Heart left ventricle (tissue), 13 donors: ENCODE results near the gene FOLR2.

Experiments
- POLR2A ChIP-seq, 2 donors: fragments of 450-650 bp; IDR thresholded peaks; one replicate each; pipeline ENCODE4 v1.6.1; 2017; ENCODE audit warnings: antibody characterized with exemption in 2 of 2, mild to moderate bottlenecking in 2 of 2, moderate library complexity in 2 of 2
- TF ChIP-seq, protein P1 (sequence below), 12 donors: fragments of 200-600 bp; sonication (generic) in 4 of 12; IDR thresholded peaks; one replicate each; pipeline versions ENCODE4 v1.5.0 to v1.8.0; 2018 to 2022; ENCODE audit warnings: antibody characterized with exemption in 12 of 12, mild to moderate bottlenecking in 5 of 12
- donor health status: ischemic (EF 13 %, LVEDD 7.1; RV severe dilation, severe dysfunction).
- donor health status: DM: no; HTN: yes; CAD: no.
- donor health status: DM: no; HTN: no; CAD: no.
- donor health status: ischemic (EF 25% LVEDD 6.9; RV normal size, moderate dysfunction).
- donor health status: ischemic (EF 25% LVEDD 5.7; RV mildly dilated, moderate dysfunction).
- donor health status: ischemic (EF 35%, LVEDD 5.7; RV mildly dilated, moderate dysfunction).
- donor health status: nonischemic (EF 11% LVEDD 7.7; RV severe dilation, severe dysfunction).
- donor health status: DM: yes; HTN: yes; CAD: no.
- donor health status: PGD.
- donor health status: ischemic (EF 29% LVEDD 5.4; RV normal size, mild dysfunction).
- donor health status: nonischemic (EF 23%, LVEDD 6.1; RV moderate dilation, normal function).

GRCh38 chr11:72191961-72192381, 24.6 kb upstream of the FOLR2 start, which contains the start of gene FOLR1:
- TF ChIP-seq, protein P1, sequence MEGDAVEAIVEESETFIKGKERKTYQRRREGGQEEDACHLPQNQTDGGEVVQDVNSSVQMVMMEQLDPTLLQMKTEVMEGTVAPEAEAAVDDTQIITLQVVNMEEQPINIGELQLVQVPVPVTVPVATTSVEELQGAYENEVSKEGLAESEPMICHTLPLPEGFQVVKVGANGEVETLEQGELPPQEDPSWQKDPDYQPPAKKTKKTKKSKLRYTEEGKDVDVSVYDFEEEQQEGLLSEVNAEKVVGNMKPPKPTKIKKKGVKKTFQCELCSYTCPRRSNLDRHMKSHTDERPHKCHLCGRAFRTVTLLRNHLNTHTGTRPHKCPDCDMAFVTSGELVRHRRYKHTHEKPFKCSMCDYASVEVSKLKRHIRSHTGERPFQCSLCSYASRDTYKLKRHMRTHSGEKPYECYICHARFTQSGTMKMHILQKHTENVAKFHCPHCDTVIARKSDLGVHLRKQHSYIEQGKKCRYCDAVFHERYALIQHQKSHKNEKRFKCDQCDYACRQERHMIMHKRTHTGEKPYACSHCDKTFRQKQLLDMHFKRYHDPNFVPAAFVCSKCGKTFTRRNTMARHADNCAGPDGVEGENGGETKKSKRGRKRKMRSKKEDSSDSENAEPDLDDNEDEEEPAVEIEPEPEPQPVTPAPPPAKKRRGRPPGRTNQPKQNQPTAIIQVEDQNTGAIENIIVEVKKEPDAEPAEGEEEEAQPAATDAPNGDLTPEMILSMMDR (IDR thresholded peaks at IDR 0.05): no peak
- no peak for TF ChIP-seq POLR2A (IDR thresholded peaks at IDR 0.05)
